Gastrocnemius medialis (tissue), 4 donors: ENCODE measurements around the gene KANK2.

Experiments
- POLR2A ChIP-seq, 2 donors: fragments of 450-650 bp; IDR thresholded peaks; one replicate each; pipeline ENCODE4 v1.6.1; 2017; ENCODE audit warnings: antibody characterized with exemption in 2 of 2, mild to moderate bottlenecking in 2 of 2, moderate library complexity in 2 of 2
- TF ChIP-seq, protein P1 (sequence below), 5 experiments: fragments of 450-650 bp in 3 of 5; fragments of 200-600 bp in 2 of 5; sonication (generic) in 2 of 5; IDR thresholded peaks in 4 of 5; conservative IDR thresholded peaks in 1 of 5; 1 replicate in 4 of 5; 2 replicates in 1 of 5; pipeline ENCODE4 v1.5.1; 2016 to 2019; ENCODE audit warnings: antibody characterized with exemption in 5 of 5, mild to moderate bottlenecking in 3 of 5, moderate library complexity in 3 of 5

DNA sequence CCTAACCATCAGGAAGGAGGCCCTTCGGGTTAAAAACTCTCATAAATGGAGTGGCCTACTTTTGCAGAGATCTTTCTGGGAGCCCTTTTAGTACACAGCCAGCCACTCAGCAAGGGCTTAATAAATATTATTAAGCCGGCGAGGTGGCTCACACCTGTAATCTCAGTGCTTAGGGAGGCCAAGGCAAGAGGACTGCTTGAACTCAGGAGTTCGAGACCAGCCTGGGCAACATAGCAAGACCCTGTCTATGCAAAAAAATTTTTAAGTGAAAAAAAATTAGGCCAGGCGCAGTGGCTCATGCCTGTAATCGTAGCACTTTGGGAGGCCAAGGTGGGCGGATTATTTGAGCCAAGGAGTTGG is 810 bp upstream of the KANK2 start:
- TF ChIP-seq, protein P1, sequence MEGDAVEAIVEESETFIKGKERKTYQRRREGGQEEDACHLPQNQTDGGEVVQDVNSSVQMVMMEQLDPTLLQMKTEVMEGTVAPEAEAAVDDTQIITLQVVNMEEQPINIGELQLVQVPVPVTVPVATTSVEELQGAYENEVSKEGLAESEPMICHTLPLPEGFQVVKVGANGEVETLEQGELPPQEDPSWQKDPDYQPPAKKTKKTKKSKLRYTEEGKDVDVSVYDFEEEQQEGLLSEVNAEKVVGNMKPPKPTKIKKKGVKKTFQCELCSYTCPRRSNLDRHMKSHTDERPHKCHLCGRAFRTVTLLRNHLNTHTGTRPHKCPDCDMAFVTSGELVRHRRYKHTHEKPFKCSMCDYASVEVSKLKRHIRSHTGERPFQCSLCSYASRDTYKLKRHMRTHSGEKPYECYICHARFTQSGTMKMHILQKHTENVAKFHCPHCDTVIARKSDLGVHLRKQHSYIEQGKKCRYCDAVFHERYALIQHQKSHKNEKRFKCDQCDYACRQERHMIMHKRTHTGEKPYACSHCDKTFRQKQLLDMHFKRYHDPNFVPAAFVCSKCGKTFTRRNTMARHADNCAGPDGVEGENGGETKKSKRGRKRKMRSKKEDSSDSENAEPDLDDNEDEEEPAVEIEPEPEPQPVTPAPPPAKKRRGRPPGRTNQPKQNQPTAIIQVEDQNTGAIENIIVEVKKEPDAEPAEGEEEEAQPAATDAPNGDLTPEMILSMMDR (IDR thresholded peaks at IDR 0.05 in 4 of 5, conservative IDR thresholded peaks at IDR 0.05 in 1 of 5), result no peak
- TF ChIP-seq POLR2A (IDR thresholded peaks at IDR 0.05), result no peak
